ENCODE results near the gene SERTAD2. TPM values are rescaled to one million over a fixed set of nuclear protein-coding genes. Genes with fewer than 3 reads are reported as not detected.

SERTAD2 gene
- total RNA-seq, 2 donors from 2014 or later, result 3.3 to 6.7 TPM

- Histone ChIP-seq H3K27me3 (no peaks in the 10 kb centered on the region), H3K4me1 (no peaks in the 10 kb centered on the region), H3K27ac (no peak overlapping the region), H3K9me3 (no peaks in the 10 kb centered on the region), H3K36me3 (replicated peaks in 1 of 2; ENCODE audit: insufficient read depth in 1 of 2, low read depth in 2 of 2) (no peaks in the 10 kb centered on the region), H3K4me3 (no peak overlapping the region)
- TF ChIP-seq POLR2A (IDR thresholded peaks at IDR 0.05) (no peak), CTCF (IDR thresholded peaks at IDR 0.05) (no peak)
- WGBS, 2 donors, result 65 to 73% methylated on average over 2 of the region's 2 CpGs
- intact Hi-C loops (cut with DNase I), result no loop called here
- DNase-seq, result no peak
- ATAC-seq, result no peak
Measured at GRCh38 chr2:64698177-64698643, 44.5 kb upstream of the SERTAD2 start.

GRCh38 chr2:64697297-64698176, 43.8 kb upstream of the SERTAD2 start:
- Histone ChIP-seq H3K4me3 (no peak overlapping the region), H3K27me3 (no peaks in the 10 kb centered on the region), H3K4me1 (no peaks in the 10 kb centered on the region), H3K9me3 (no peaks in the 10 kb centered on the region), H3K36me3 (replicated peaks in 1 of 2; ENCODE audit: insufficient read depth in 1 of 2, low read depth in 2 of 2) (no peaks in the 10 kb centered on the region), H3K27ac (no peak overlapping the region)
- TF ChIP-seq POLR2A (IDR thresholded peaks at IDR 0.05) (no peak), CTCF (IDR thresholded peaks at IDR 0.05) (no peak)
- 86 to 92% methylated on average over 6 of the region's 6 CpGs for WGBS, 2 donors
- intact Hi-C loops (cut with DNase I), result no loop called here
- DNase-seq (no peak), ATAC-seq (no peak)

- Histone ChIP-seq H3K27ac (no peak overlapping the region), H3K4me3 (no peak overlapping the region), H3K4me1 (no peaks in the 10 kb centered on the region), H3K27me3 (no peaks in the 10 kb centered on the region), H3K36me3 (replicated peaks in 1 of 2; ENCODE audit: insufficient read depth in 1 of 2, low read depth in 2 of 2) (no peaks in the 10 kb centered on the region), H3K9me3 (no peaks in the 10 kb centered on the region)
- TF ChIP-seq CTCF (IDR thresholded peaks at IDR 0.05) (no peak), POLR2A (IDR thresholded peaks at IDR 0.05) (no peak)
- ATAC-seq, result no peak
- intact Hi-C loops (cut with DNase I), result no loop called here
- DNase-seq, result no peak
- 86 to 100% methylated on average over 1 of the region's 1 CpG for WGBS, 2 donors
Measured at GRCh38 chr2:64696636-64697035, 42.9 kb upstream of the SERTAD2 start.

GRCh38 chr2:64695721-64696261, 42.1 kb upstream of the SERTAD2 start:
- intact Hi-C loops (cut with DNase I), result no loop called here
- H3K36me3 ChIP-seq (replicated peaks in 1 of 2; ENCODE audit: insufficient read depth in 1 of 2, low read depth in 2 of 2), result no peaks in the 10 kb centered on the region
- no peaks in the 10 kb centered on the region for H3K9me3 ChIP-seq
- no peak overlapping the region for H3K4me3 ChIP-seq
- H3K4me1 ChIP-seq, result no peaks in the 10 kb centered on the region
- DNase-seq, result no peak
- TF ChIP-seq CTCF (IDR thresholded peaks at IDR 0.05), result no peak
- no peak for TF ChIP-seq POLR2A (IDR thresholded peaks at IDR 0.05)
- ATAC-seq, result no peak
- H3K27me3 ChIP-seq, result no peaks in the 10 kb centered on the region
- 74 to 76% methylated on average over 1 of the region's 1 CpG for WGBS, 2 donors
- no peak overlapping the region for H3K27ac ChIP-seq

Measured in body of pancreas (tissue), 4 donors.